ENCODE data around the gene GABRD. TPM values are rescaled to one million over a fixed set of nuclear protein-coding genes. Genes with fewer than 3 reads are reported as not detected.

GABRD gene
- total RNA-seq, 1 experiment from 2014 or later: 15.6 TPM

DNA sequence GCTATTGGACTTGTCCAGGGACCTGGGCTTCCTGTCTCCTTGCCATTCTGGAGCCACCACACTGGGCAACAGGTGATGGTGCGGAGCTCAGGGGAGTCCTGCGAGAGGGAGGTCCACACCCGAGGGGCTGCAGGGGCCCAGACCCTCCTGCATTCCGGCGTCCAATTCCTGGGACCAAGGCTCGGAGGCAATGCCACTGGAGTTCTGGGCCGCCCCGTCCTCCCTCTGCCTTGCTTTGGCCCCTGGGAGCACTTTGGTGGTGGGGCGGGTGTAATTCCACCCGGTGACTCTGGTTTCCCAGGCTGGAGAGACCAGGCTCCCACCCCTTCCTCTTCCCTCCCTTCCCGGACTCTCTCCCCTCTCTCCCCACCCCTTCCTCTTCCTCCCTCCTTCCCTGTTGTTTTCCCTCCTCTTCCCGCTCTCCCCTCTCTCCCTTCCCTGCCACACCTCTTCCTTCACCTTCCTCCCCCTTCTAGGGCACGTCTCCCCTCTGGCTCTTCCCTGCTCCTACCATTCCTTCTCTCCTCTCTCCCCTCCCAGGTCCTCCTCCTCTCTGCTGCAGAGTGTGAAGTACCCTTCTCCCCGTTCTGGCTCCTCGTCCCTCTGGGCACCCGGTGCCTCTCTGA, 33.0 kb downstream of the GABRD start (continued):
- TF ChIP-seq, protein P1, sequence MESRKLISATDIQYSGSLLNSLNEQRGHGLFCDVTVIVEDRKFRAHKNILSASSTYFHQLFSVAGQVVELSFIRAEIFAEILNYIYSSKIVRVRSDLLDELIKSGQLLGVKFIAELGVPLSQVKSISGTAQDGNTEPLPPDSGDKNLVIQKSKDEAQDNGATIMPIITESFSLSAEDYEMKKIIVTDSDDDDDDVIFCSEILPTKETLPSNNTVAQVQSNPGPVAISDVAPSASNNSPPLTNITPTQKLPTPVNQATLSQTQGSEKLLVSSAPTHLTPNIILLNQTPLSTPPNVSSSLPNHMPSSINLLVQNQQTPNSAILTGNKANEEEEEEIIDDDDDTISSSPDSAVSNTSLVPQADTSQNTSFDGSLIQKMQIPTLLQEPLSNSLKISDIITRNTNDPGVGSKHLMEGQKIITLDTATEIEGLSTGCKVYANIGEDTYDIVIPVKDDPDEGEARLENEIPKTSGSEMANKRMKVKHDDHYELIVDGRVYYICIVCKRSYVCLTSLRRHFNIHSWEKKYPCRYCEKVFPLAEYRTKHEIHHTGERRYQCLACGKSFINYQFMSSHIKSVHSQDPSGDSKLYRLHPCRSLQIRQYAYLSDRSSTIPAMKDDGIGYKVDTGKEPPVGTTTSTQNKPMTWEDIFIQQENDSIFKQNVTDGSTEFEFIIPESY (IDR thresholded peaks at IDR 0.05; ENCODE audit: extremely low read depth, insufficient replicate concordance, low read length): no peak

DNA sequence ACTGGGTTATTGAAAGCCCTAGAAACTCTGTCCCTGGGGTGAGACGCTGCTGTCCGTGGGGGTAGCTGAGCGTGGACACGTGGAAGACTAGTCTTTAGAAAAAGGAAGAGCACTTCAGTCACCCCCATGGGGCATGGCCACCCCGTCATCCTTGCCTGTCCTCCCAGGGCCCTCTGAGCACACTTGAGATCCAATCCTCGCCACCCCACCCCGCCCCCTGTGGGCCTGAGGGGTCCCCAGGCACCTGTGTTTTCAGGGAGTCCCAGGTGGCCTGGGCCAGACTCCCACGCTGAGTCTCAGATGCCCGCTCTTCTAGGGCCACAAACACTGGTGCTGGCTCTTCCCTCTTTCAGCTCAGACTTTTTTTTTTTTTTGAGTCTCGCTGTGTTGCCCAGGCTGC, 33.6 kb downstream of the GABRD start:
- Histone ChIP-seq H3K4me2 (ENCODE audit: low read length) (peak overlapping the region; percentile 90), H3K4me1 (ENCODE audit: control insufficient read depth in 1 of 2, insufficient read depth in 2 of 2, low read length in 2 of 2) (peaks cover 34 to 46% of the 10 kb centered on the region in 2 experiments), H4K20me1 (ENCODE audit: insufficient read depth) (no peaks in the 10 kb centered on the region), H3K9me3 (ENCODE audit: control insufficient read depth in 1 of 2, insufficient read depth in 1 of 2, low read depth in 1 of 2, low read length in 2 of 2) (no peaks in the 10 kb centered on the region), H2AFZ (ENCODE audit: low read depth, low read length, poor library complexity, severe bottlenecking) (no peak overlapping the region), H3K9me2 (ENCODE audit: insufficient read depth) (no peaks in the 10 kb centered on the region), H3K27me3 (ENCODE audit: insufficient read depth, low read length) (no peaks in the 10 kb centered on the region), H3K9ac (ENCODE audit: low read length) (peak overlapping the region; percentile 22; the same call in 1 of the 2 replicates), H3K79me2 (ENCODE audit: insufficient read depth, low read length) (peaks cover 36% of the 10 kb centered on the region), H3K36me3 (ENCODE audit: control insufficient read depth in 1 of 2, insufficient read depth in 2 of 2, low read length in 2 of 2) (peaks cover 5 to 9% of the 10 kb centered on the region in 2 experiments; a peak in 2 of 4 replicates), H3K27ac (ENCODE audit: low read depth, low read length) (no peak overlapping the region; the same call in 1 of the 2 replicates), H3K4me3 (replicated peaks in 1 of 2; ENCODE audit: low read depth in 1 of 2, low read length in 2 of 2) (peak overlapping the region in 1 of 2 experiments; percentile 32; a peak in 2 of 4 replicates)
- ATAC-seq (no peak), DNase-seq (ENCODE audit: low read depth, low spot score) (no peak)
- ChIA-PET POLR2A (no interaction called here), RAD21 (ENCODE audit: low non-redundant PET in 1 of 2, low total read pairs in 2 of 2, uncharacterized antibody in 2 of 2, unreplicated experiment in 2 of 2) (no interaction called here), CTCF (no interaction called here)
- TF ChIP-seq ELF1 (IDR thresholded peaks at IDR 0.05; ENCODE audit: borderline replicate concordance, low read depth) (no peak), EGR1 (IDR thresholded peaks at IDR 0.05; ENCODE audit: low read depth) (no peak), EZH2phosphoT487 (IDR thresholded peaks at IDR 0.05; ENCODE audit: borderline replicate concordance) (no peak), RAD21 (IDR thresholded peaks at IDR 0.05; ENCODE audit: low read depth) (no peak), SP1 (IDR thresholded peaks at IDR 0.05; ENCODE audit: low read depth) (no peak), CEBPB (IDR thresholded peaks at IDR 0.05; ENCODE audit: low read depth) (no peak), ZFX (IDR thresholded peaks at IDR 0.05) (no peak), POLR2AphosphoS5 (IDR thresholded peaks at IDR 0.05; ENCODE audit: low read depth, low read length) (no peak), EZH2 (IDR thresholded peaks at IDR 0.05) (no peak)
- TF ChIP-seq, protein P1 (IDR thresholded peaks at IDR 0.05; ENCODE audit: extremely low read depth, insufficient replicate concordance, low read length): no peak
- TF ChIP-seq, protein P2, sequence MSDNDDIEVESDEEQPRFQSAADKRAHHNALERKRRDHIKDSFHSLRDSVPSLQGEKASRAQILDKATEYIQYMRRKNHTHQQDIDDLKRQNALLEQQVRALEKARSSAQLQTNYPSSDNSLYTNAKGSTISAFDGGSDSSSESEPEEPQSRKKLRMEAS (IDR thresholded peaks at IDR 0.05): no peak
- TF ChIP-seq, protein P3, sequence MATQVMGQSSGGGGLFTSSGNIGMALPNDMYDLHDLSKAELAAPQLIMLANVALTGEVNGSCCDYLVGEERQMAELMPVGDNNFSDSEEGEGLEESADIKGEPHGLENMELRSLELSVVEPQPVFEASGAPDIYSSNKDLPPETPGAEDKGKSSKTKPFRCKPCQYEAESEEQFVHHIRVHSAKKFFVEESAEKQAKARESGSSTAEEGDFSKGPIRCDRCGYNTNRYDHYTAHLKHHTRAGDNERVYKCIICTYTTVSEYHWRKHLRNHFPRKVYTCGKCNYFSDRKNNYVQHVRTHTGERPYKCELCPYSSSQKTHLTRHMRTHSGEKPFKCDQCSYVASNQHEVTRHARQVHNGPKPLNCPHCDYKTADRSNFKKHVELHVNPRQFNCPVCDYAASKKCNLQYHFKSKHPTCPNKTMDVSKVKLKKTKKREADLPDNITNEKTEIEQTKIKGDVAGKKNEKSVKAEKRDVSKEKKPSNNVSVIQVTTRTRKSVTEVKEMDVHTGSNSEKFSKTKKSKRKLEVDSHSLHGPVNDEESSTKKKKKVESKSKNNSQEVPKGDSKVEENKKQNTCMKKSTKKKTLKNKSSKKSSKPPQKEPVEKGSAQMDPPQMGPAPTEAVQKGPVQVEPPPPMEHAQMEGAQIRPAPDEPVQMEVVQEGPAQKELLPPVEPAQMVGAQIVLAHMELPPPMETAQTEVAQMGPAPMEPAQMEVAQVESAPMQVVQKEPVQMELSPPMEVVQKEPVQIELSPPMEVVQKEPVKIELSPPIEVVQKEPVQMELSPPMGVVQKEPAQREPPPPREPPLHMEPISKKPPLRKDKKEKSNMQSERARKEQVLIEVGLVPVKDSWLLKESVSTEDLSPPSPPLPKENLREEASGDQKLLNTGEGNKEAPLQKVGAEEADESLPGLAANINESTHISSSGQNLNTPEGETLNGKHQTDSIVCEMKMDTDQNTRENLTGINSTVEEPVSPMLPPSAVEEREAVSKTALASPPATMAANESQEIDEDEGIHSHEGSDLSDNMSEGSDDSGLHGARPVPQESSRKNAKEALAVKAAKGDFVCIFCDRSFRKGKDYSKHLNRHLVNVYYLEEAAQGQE (IDR thresholded peaks at IDR 0.05; ENCODE audit: low read depth): no peak
- intact Hi-C loops (cut with micrococcal nuclease): no loop called here
- BruUV-seq (replicated peaks): no TSS peak
